Endothelial cell (in vitro differentiated cells): ENCODE measurements around the gene RAB11A. TPM values are rescaled to one million over a fixed set of nuclear protein-coding genes. Genes with fewer than 3 reads are reported as not detected.

Experiments used
- DNase-seq: peaks from one replicate; pipeline ENCODE4 v3.0.0; 2021; ENCODE audit warnings: low spot score
- H3K27ac Mint-ChIP-seq: one replicate; pipeline ENCODE4 v1.8.0; 2021; ENCODE audit warnings: mixed read lengths, inconsistent platforms; ENCODE audit not compliant: unreplicated experiment
- H3K27me3 Mint-ChIP-seq: one replicate; pipeline ENCODE4 v1.8.0; 2021; ENCODE audit warnings: mild to moderate bottlenecking, moderate library complexity, mixed read lengths, inconsistent platforms; ENCODE audit not compliant: unreplicated experiment
- H3K36me3 Mint-ChIP-seq: one replicate; pipeline ENCODE4 v1.8.0; 2021; ENCODE audit warnings: mild to moderate bottlenecking, low read depth, mixed read lengths, inconsistent platforms; ENCODE audit not compliant: unreplicated experiment
- H3K4me1 Mint-ChIP-seq: one replicate; pipeline ENCODE4 v1.8.0; 2021; ENCODE audit warnings: mild to moderate bottlenecking, mixed read lengths, inconsistent platforms; ENCODE audit not compliant: unreplicated experiment
- H3K4me3 Mint-ChIP-seq: one replicate; pipeline ENCODE4 v1.8.0; 2021; ENCODE audit warnings: mild to moderate bottlenecking, mixed read lengths, inconsistent platforms; ENCODE audit not compliant: unreplicated experiment
- H3K9me3 Mint-ChIP-seq: one replicate; pipeline ENCODE4 v1.8.0; 2021; ENCODE audit warnings: mixed read lengths, inconsistent platforms; ENCODE audit not compliant: unreplicated experiment
- CTCF ChIP-seq: fragments of 200-600 bp; sonication (generic); IDR thresholded peaks from one replicate; pipeline ENCODE4 v1.5.0; 2021; ENCODE audit warnings: antibody characterized with exemption; ENCODE audit not compliant: unreplicated experiment
- total RNA-seq: library from RNA; stranded (reverse); fragmentation: NEBNext Ultra II Directional; extraction: Animal tissue kit (Norgen Biotek cat#: 25700); gene quantifications from one replicate; pipeline ENCODE4 v1.2.1, GENCODE V29; 2021; ENCODE audit not compliant: unreplicated experiment

The RAB11A gene
- total RNA-seq, 1 donor from 2014 or later: 482 TPM

DNA sequence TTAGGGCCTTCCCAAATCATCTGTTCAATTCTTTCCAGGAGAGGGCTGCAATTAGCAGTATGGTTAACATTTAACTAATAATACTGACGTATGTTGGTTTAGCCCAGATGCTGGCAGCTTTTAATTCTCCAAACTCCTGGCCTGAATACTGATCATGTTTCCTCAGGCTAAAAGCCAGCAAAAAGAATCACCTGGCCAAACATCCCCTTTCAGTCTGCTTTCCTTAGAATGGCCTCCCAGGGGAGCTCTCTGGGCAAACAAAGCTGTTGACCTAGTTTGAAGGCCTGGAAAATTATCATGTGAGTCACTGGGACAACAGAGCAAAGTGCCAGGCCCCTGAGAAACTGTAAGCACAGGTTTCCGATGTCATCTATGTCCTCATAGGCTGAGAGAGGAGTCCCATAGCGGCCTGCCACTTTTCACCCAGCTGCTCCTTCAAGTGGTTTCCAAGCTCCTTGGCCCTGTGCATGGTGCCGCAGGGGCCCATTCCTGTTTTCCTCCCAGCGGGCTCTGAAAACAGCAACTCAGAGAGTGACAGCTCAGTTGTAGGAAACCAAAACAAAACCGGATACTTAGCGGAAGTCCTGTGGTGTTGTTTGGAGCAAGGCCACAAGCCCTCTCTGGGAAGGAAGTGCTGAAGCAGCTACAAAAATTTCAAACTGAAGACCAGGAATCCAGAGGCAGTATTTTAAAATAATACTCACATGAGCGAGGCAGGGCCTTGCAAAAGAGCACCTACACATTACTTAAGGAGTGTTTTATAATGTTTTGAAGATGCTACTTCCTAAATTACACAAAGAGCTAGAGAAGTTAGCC, 36.5 kb upstream of the RAB11A start:
- Mint-ChIP-seq H3K27me3 (peaks cover 2% of the 10 kb centered on the region), H3K27ac (peak overlapping the region; percentile 99), H3K9me3 (no peaks in the 10 kb centered on the region), H3K36me3 (no peaks in the 10 kb centered on the region), H3K4me3 (no peak overlapping the region), H3K4me1 (peaks cover 65% of the 10 kb centered on the region)
- no peak for TF ChIP-seq CTCF
- peak; percentile 67 for DNase-seq

- H3K9me3 Mint-ChIP-seq: no peaks in the 10 kb centered on the region
- H3K36me3 Mint-ChIP-seq: no peaks in the 10 kb centered on the region
- peak overlapping the region; percentile 99 for H3K27ac Mint-ChIP-seq
- H3K4me3 Mint-ChIP-seq: peak overlapping the region; percentile 22
- H3K4me1 Mint-ChIP-seq: peaks cover 60% of the 10 kb centered on the region
- peaks cover 2% of the 10 kb centered on the region for H3K27me3 Mint-ChIP-seq
- no peak for DNase-seq
- TF ChIP-seq CTCF: no peak
These were observed 35.6 kb upstream of the RAB11A start for GRCh38 chr15:65833501-65834205.

GRCh38 chr15:65834603-65835282, 34.5 kb upstream of the RAB11A start:
- DNase-seq: no peak
- TF ChIP-seq CTCF: no peak
- no peaks in the 10 kb centered on the region for H3K36me3 Mint-ChIP-seq
- H3K9me3 Mint-ChIP-seq: no peaks in the 10 kb centered on the region
- H3K4me1 Mint-ChIP-seq: peaks cover 57% of the 10 kb centered on the region
- H3K27ac Mint-ChIP-seq: peak overlapping the region; percentile 54
- H3K4me3 Mint-ChIP-seq: no peak overlapping the region
- H3K27me3 Mint-ChIP-seq: peaks cover 2% of the 10 kb centered on the region

DNA sequence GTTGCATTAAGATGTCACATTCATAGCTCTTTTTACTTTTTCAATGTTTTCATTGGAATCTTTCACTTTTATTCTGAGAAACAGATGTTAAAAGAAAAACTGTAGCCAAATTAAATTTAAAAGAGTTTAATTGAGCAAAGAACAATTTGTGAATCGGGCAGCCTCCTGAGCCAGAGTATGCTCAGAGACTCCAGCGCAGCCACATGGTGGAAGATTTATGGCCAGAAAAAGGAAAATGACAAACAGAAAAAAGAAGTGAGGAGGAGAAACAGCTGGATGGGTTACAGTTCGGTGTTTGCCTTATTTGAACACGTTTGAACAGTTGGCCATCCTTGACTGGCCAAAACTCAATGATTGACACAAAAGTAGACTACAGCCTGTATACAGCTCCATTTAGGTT, 33.8 kb upstream of the RAB11A start:
- no peaks in the 10 kb centered on the region for H3K9me3 Mint-ChIP-seq
- no peak for TF ChIP-seq CTCF
- H3K36me3 Mint-ChIP-seq: no peaks in the 10 kb centered on the region
- no peak overlapping the region for H3K27ac Mint-ChIP-seq
- peaks cover 57% of the 10 kb centered on the region for H3K4me1 Mint-ChIP-seq
- no peak for DNase-seq
- no peak overlapping the region for H3K4me3 Mint-ChIP-seq
- peaks cover 2% of the 10 kb centered on the region for H3K27me3 Mint-ChIP-seq

GRCh38 chr15:65836665-65837064, 32.6 kb upstream of the RAB11A start:
- Mint-ChIP-seq H3K36me3 (no peaks in the 10 kb centered on the region), H3K9me3 (no peaks in the 10 kb centered on the region), H3K27me3 (peaks cover 2% of the 10 kb centered on the region), H3K4me1 (peaks cover 54% of the 10 kb centered on the region), H3K27ac (no peak overlapping the region), H3K4me3 (no peak overlapping the region)
- DNase-seq: no peak
- TF ChIP-seq CTCF: peak; percentile 41
